Hematopoietic multipotent progenitor cell treated with erythropoietin and hydrocortisone succinate and interleukin-3 and kit ligand, for 8 days (in vitro differentiated cells): ENCODE results near the gene LGALS1.
"Not testable (repeated sequence)": the region's sequence is repeated elsewhere in the genome, so short reads cannot be mapped to it uniquely, and the experiment has no call there.

Experiments used
- DNase-seq: peaks from one replicate; pipeline ENCODE4 v3.0.0-alpha.2; 2015

Gene LGALS1

GRCh38 chr22:37692627-37693285 lies 17.3 kb downstream of the LGALS1 start:
- no peak for DNase-seq

GRCh38 chr22:37694131-37694530 lies 18.7 kb downstream of the LGALS1 start:
- not testable (repeated sequence) for DNase-seq

- not testable (repeated sequence) for DNase-seq
Measured at GRCh38 chr22:37696260-37696656, 20.8 kb downstream of the LGALS1 start.

GRCh38 chr22:37696657-37697537 lies 21.5 kb downstream of the LGALS1 start, which contains the start of gene TRIOBP:
Gene TRIOBP (plus strand): TSS chr22:37697048. CDS start chr22:37701366, 4,318 bp downstream.
- DNase-seq, result peak; percentile 94

- DNase-seq, result no peak
Measured at GRCh38 chr22:37697538-37697835, 22.1 kb downstream of the LGALS1 start.

GRCh38 chr22:37701141-37701786 lies 25.8 kb downstream of the LGALS1 start:
- DNase-seq, result peak; percentile 16

GRCh38 chr22:37703906-37704305 lies 28.5 kb downstream of the LGALS1 start:
- DNase-seq, result no peak

GRCh38 chr22:37704645-37705044 lies 29.2 kb downstream of the LGALS1 start:
- DNase-seq, result no peak

GRCh38 chr22:37705205-37705604 lies 29.8 kb downstream of the LGALS1 start:
- no peak for DNase-seq

GRCh38 chr22:37708580-37709444 lies 33.4 kb downstream of the LGALS1 start:
- DNase-seq, result no peak

GRCh38 chr22:37709445-37709765 lies 34.0 kb downstream of the LGALS1 start:
- DNase-seq, result no peak

GRCh38 chr22:37710675-37711074 lies 35.2 kb downstream of the LGALS1 start:
- DNase-seq, result no peak

GRCh38 chr22:37711490-37711889 lies 36.1 kb downstream of the LGALS1 start:
- no peak for DNase-seq

GRCh38 chr22:37713761-37714160 lies 38.3 kb downstream of the LGALS1 start:
- no peak for DNase-seq

GRCh38 chr22:37714634-37715033 lies 39.2 kb downstream of the LGALS1 start:
- DNase-seq, result no peak

- DNase-seq, result no peak
Measured at GRCh38 chr22:37715760-37716159, 40.3 kb downstream of the LGALS1 start.

GRCh38 chr22:37716708-37717107 lies 41.3 kb downstream of the LGALS1 start:
- DNase-seq, result no peak

GRCh38 chr22:37717235-37717634 lies 41.8 kb downstream of the LGALS1 start:
- not testable (repeated sequence) for DNase-seq

GRCh38 chr22:37717746-37718305 lies 42.4 kb downstream of the LGALS1 start:
- DNase-seq, result not testable (repeated sequence)

- DNase-seq, result no peak
Measured at GRCh38 chr22:37725551-37726240, 50.3 kb downstream of the LGALS1 start.

- DNase-seq, result no peak
Measured at GRCh38 chr22:37726241-37726887, 50.9 kb downstream of the LGALS1 start.
